Muscle of leg (tissue), 16 donors: Measurements from ENCODE around the gene COQ2. TPM values are rescaled to one million over a fixed set of nuclear protein-coding genes. Genes with fewer than 3 reads are reported as not detected.
A peak's percentile ranks its signal among the peaks of the same experiment; 100 is the strongest.
"Not testable (repeated sequence)": the region's sequence is repeated elsewhere in the genome, so short reads cannot be mapped to it uniquely, and the experiment has no call there.

Experiments used
- DNase-seq: peaks from one replicate; pipeline ENCODE4 v3.0.0; 2013
- H3K27ac ChIP-seq: one replicate; pipeline ENCODE4 v1.5.1; 2013; ENCODE audit warnings: mild to moderate bottlenecking, low read length, control low read depth
- H3K27me3 ChIP-seq: one replicate; pipeline ENCODE4 v1.6.1; 2013; ENCODE audit warnings: low read length; ENCODE audit not compliant: control insufficient read depth, insufficient read depth
- H3K36me3 ChIP-seq: one replicate; pipeline ENCODE4 v1.6.1; 2013; ENCODE audit warnings: low read length; ENCODE audit not compliant: control insufficient read depth, insufficient read depth
- H3K4me1 ChIP-seq: one replicate; pipeline ENCODE4 v1.6.1; 2013; ENCODE audit warnings: low read length; ENCODE audit not compliant: control insufficient read depth, insufficient read depth
- H3K4me3 ChIP-seq: one replicate; pipeline ENCODE4 v1.5.1; 2013; ENCODE audit warnings: low read length, control low read depth
- H3K9me3 ChIP-seq: replicated peaks from 2 replicates; pipeline ENCODE4 v1.6.1; 2013; ENCODE audit warnings: low read depth, low read length; ENCODE audit not compliant: control insufficient read depth
- WGBS: methylation state at CpG from one replicate; pipeline ENCODE4 v1.1.5; 2013; ENCODE audit warnings: missing lambda C conversion rate; ENCODE audit not compliant: insufficient coverage; 5-methylcytosine and 5-hydroxymethylcytosine counted together
- long read RNA-seq, 11 donors: transcript quantifications; one replicate each; lab custom pipeline, GENCODE V29; 2026
- polyA plus RNA-seq, 8 donors: library from polyadenylated mRNA; unstranded; fragments of 120-200 nt; gene quantifications; one replicate each; pipeline versions ENCODE4 v1.2.1 to v1.2.3, GENCODE V29; 2013; ENCODE audit warnings: inconsistent platforms in 1 of 8, low replicate concordance in 1 of 8; ENCODE audit not compliant: insufficient read length in 8 of 8, insufficient read depth in 1 of 8
- total RNA-seq: library from RNA; stranded (reverse); fragments of 120-200 nt; gene quantifications from one replicate; pipeline ENCODE4 v1.2.4, GENCODE V29; 2013

The COQ2 gene, protein sequence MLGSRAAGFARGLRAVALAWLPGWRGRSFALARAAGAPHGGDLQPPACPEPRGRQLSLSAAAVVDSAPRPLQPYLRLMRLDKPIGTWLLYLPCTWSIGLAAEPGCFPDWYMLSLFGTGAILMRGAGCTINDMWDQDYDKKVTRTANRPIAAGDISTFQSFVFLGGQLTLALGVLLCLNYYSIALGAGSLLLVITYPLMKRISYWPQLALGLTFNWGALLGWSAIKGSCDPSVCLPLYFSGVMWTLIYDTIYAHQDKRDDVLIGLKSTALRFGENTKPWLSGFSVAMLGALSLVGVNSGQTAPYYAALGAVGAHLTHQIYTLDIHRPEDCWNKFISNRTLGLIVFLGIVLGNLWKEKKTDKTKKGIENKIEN
- total RNA-seq (9.5 TPM), polyA plus RNA-seq (10 to 100 TPM in 2 of 8 donors, 1 to 10 TPM in 6; 7.7 to 12.2 (median 9.2) TPM)
- long read RNA-seq, donor 1, partial matches to known transcripts: 0 of 3 reads
- long read RNA-seq, donor 1, other reads (novel, unspliced or antisense): 0 of 3 reads
- long read RNA-seq, donor 2, partial matches to known transcripts: 0 of 2 reads
- long read RNA-seq, donor 2, other reads (novel, unspliced or antisense): 0 of 2 reads
- long read RNA-seq, donor 3, partial matches to known transcripts: 0 of 4 reads
- long read RNA-seq, donor 3, other reads (novel, unspliced or antisense): 0 of 4 reads
- long read RNA-seq, donor 4, transcript COQ2-206 (7 exons, 1,641 nt): major isoform, 5 of 5 reads
- long read RNA-seq, donor 4, partial matches to known transcripts: 0 of 5 reads
- long read RNA-seq, donor 4, other reads (novel, unspliced or antisense): 0 of 5 reads
- long read RNA-seq, donor 5, transcript COQ2-206 (7 exons, 1,641 nt): major isoform, 11 of 20 reads
- long read RNA-seq, donor 5, partial matches to known transcripts: 9 of 20 reads
- long read RNA-seq, donor 5, other reads (novel, unspliced or antisense): 0 of 20 reads
- long read RNA-seq, donor 6, transcript COQ2-206 (7 exons, 1,641 nt): major isoform, 8 of 8 reads
- long read RNA-seq, donor 6, partial matches to known transcripts: 0 of 8 reads
- long read RNA-seq, donor 6, other reads (novel, unspliced or antisense): 0 of 8 reads
- long read RNA-seq, donor 7, transcript COQ2-206 (7 exons, 1,641 nt): major isoform, 7 of 7 reads
- long read RNA-seq, donor 7, partial matches to known transcripts: 0 of 7 reads
- long read RNA-seq, donor 7, other reads (novel, unspliced or antisense): 0 of 7 reads
- long read RNA-seq, donor 8, partial matches to known transcripts: 0 of 4 reads
- long read RNA-seq, donor 8, other reads (novel, unspliced or antisense): 0 of 4 reads
- long read RNA-seq, donor 9, partial matches to known transcripts: 0 of 2 reads
- long read RNA-seq, donor 9, other reads (novel, unspliced or antisense): 0 of 2 reads
- long read RNA-seq, donor 10, partial matches to known transcripts: 0 of 4 reads
- long read RNA-seq, donor 10, other reads (novel, unspliced or antisense): 0 of 4 reads
- long read RNA-seq, donor 11, partial matches to known transcripts: 5 of 7 reads
- long read RNA-seq, donor 11, other reads (novel, unspliced or antisense): 0 of 7 reads

DNA sequence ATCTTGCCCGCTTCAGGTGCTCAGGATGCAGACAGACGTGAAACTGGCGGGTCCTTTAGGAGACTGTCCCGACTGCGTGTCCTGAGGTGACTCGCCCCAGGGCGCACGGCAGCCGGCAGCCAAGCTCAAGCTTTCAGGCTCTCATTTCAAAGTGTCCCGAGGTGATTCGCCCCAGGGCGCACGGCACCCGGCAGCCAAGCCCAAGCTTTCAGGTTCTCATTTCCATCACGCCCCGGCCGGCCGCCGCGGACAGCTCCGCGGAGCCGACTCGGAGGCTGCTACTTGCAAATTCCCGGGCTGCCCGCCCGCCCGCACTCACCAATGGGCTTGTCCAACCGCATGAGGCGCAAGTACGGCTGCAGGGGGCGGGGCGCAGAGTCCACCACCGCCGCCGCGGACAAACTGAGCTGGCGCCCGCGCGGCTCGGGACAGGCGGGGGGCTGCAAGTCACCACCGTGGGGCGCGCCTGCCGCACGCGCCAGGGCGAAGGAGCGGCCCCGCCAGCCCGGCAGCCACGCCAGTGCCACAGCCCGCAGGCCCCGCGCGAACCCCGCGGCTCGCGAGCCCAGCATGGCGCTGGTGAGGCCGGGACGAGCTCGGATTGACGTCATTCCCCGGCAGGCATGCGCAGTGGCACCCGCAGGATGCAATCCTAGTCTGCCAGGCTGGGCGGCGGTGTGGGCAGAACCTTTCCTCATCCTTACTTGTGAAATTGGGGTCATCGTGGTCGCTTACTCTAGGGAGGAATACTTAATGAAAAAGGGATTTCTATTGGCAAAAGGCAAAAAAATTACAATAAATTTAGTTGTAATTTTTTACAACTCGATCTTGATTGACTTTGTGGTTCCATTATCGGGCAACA lies at the start of gene COQ2:
Gene COQ2 (minus strand): TSS at position 606 of the 862 bp plus-strand sequence. CDS start 34 bp downstream, at position 572.
- peak; percentile 98 for DNase-seq
- Histone ChIP-seq H3K36me3 (no peaks in the 10 kb centered on the region), H3K9me3 (no peaks in the 10 kb centered on the region), H3K4me3 (peak within 1 kb of the TSS; percentile 69), H3K4me1 (peaks cover 5% of the 10 kb centered on the region), H3K27me3 (no peaks in the 10 kb centered on the region), H3K27ac (peak within 1 kb of the TSS; percentile 94)
- WGBS: under 1% methylated on average over 60 of the region's 76 CpGs

DNA sequence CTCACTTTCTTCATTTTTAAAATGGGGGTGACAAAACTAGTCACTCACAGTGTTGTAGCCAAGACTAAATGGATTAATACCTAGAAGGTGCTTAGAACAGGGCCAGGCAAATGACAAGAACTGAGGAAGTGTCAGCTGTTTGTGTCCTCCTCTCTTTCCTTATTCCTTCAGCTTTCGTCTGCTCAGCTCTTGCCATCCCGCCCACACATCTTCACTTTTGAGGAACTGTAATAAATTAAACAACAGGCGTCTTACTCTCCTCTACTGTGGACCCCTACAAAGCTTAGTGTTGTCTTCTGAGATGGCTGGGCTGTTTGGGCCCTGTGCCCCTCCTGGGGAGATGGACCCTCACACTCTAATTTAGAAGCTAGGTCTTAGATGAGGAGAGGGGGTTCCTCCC lies 47.4 kb upstream of the COQ2 start:
- no peaks in the 10 kb centered on the region for H3K36me3 ChIP-seq
- no peak overlapping the region for H3K4me3 ChIP-seq
- DNase-seq: no peak
- H3K4me1 ChIP-seq: peaks cover 11% of the 10 kb centered on the region
- no peaks in the 10 kb centered on the region for H3K9me3 ChIP-seq
- no peak overlapping the region for H3K27ac ChIP-seq
- H3K27me3 ChIP-seq: peaks cover 26% of the 10 kb centered on the region
- no CpG with 5 or more reads among the region's 3 CpGs for WGBS

DNA sequence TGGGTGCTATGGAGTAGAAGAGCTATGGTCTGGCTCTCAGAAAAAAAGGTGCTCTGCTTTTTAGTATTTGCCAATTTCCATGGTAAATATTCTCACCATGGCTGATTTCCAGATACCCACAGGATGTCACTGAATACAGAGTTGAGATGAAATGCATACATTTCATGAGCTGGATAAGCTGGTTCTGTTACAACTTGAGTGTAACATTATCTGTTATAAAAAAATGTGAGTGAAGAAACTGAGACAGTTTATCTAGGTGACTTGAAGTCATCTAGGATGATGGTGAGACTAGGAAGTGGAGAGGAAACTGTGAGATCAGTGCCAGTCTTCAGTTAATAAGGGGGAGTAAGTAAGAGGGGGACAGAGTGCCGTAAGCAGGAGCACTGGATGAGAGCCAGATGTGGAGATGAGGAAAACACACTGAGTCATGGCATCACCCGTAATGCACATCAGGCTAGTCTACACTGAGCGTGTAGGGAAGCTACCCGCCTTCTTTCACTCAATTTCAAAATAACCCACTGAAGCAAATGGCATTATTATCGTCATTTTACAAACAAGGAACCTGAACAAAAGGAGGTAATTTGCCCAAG lies 45.0 kb upstream of the COQ2 start:
- H3K4me1 ChIP-seq: peaks cover 5% of the 10 kb centered on the region
- no peaks in the 10 kb centered on the region for H3K36me3 ChIP-seq
- H3K27me3 ChIP-seq: peaks cover 14% of the 10 kb centered on the region
- no peak for DNase-seq
- H3K9me3 ChIP-seq: no peaks in the 10 kb centered on the region
- WGBS: 40% methylated on average over 1 of the region's 5 CpGs
- no peak overlapping the region for H3K27ac ChIP-seq
- H3K4me3 ChIP-seq: no peak overlapping the region

DNA sequence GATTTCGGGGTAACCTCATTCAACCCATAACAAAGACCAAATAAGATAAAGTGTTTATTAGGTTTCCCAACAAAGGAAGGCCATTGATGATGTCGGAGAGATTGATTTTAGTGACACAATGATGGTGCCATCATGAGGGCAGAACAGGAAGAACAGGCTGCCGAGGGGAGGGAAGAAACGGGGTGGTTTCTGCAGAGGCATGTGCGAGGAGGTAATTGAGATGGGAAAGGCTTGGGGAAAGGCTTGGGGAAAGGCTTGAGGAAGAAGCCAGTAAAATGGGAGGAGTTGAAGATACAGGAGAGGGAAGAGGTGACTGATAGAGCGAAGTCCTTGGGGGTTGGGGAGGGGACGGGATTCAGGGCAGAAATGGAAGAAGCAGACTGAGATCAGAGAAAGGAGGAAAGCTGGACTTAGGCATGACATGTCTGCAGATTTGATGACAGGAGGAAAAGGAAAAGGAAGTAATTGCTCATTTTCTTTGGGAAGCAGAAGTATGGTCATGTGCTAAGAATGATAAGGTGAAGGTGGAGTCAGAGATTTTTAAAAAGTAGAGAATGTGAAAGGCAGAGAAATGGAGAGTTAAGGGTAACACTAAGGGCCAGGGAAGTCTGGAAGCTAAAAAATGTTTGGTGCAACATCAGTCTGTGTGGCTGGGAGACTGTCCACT lies 44.1 kb upstream of the COQ2 start:
- Histone ChIP-seq H3K27me3 (peaks cover 4% of the 10 kb centered on the region), H3K4me3 (no peak overlapping the region), H3K27ac (no peak overlapping the region), H3K4me1 (no peaks in the 10 kb centered on the region), H3K9me3 (no peaks in the 10 kb centered on the region), H3K36me3 (no peaks in the 10 kb centered on the region)
- no peak for DNase-seq
- 28% methylated on average over 6 of the region's 7 CpGs for WGBS

DNA sequence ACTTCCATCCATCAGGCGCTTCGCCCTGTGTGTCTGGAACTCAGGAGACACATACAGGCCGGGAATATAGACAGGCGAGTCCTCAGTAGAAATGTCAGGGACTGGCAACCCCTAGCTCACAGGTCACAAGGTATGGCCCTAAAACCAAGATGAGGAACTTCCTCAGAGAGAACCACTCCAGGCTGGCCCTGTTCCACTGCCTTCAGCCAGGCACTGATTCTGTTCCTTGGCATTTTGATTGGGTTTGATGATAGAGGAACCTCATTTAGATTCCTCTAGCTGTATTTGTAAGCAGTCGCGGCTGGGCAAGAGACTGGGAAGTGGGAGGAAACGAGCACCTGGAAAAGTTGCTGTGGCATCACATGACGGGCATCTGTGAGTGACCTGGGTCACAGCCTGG lies 41.9 kb upstream of the COQ2 start:
- H3K27me3 ChIP-seq: no peaks in the 10 kb centered on the region
- WGBS: 90% methylated on average over 6 of the region's 8 CpGs
- no peaks in the 10 kb centered on the region for H3K36me3 ChIP-seq
- H3K27ac ChIP-seq: no peak overlapping the region
- H3K4me1 ChIP-seq: no peaks in the 10 kb centered on the region
- H3K9me3 ChIP-seq: no peaks in the 10 kb centered on the region
- no peak for DNase-seq
- no peak overlapping the region for H3K4me3 ChIP-seq

DNA sequence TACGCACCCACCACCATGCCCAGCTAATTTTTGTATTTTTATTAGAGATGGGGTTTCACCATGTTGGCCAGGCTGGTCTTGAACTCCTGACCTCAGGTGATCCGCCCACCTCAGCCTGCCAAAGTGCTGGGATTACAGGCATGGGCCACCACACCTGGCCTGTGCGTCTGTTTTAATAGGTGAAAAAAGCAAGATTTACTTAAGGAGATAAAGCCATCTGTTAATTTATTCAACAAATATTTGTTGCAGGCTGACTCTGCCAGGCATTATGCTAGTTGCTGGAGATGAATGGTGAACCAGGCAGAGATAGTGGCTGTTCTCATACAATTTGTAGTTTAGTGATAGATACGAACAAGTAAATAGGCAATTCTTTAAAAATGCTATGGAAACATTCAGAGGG lies 40.7 kb upstream of the COQ2 start:
- not testable (repeated sequence) for H3K36me3 ChIP-seq, DNase-seq, H3K4me1 ChIP-seq, H3K9me3 ChIP-seq, H3K4me3 ChIP-seq, H3K27ac ChIP-seq, H3K27me3 ChIP-seq
- no CpG with 5 or more reads among the region's 4 CpGs for WGBS

DNA sequence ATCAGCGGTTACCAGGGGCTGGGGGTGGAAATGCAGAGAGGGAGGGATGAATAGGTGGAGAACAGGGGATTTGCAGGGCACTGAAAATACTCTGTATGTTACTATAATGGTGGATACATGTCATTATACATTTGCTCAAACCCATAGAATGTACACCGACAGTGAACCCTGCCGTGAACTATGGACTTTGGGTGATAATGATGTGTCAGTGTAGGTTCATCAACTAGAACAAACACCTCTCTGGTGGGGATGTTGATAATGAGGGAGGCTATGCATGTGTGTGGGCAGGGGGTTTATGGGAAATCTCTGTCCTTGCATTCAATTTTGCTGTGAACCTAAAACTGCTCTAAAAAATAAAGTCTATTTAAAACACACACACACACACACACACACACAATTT lies 38.5 kb upstream of the COQ2 start:
- DNase-seq: no peak
- no peaks in the 10 kb centered on the region for H3K36me3 ChIP-seq
- no peaks in the 10 kb centered on the region for H3K4me1 ChIP-seq
- H3K4me3 ChIP-seq: no peak overlapping the region
- WGBS: 100% methylated on average over 1 of the region's 3 CpGs
- no peaks in the 10 kb centered on the region for H3K9me3 ChIP-seq
- no peak overlapping the region for H3K27ac ChIP-seq
- no peaks in the 10 kb centered on the region for H3K27me3 ChIP-seq

DNA sequence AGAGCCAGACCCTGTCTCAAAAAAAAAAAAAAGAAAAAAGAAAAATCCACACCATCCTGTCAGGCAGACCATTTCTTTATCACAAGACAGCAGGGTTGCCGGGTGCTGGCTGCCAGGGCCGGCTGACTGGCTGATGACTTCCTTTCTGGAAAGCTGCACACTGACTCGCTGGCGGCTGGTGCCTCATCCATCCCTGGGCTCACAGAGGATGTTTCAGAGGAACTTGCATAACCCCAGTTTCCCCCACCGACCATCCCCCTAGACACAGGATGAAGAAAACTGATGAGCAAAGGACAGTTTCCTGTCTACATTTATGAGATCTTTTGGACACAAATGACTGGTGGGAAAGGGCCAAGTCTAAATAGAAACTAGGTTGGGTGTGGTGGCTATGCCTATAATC lies 36.0 kb upstream of the COQ2 start:
- Histone ChIP-seq H3K9me3 (no peaks in the 10 kb centered on the region), H3K4me3 (no peak overlapping the region), H3K27me3 (no peaks in the 10 kb centered on the region), H3K27ac (no peak overlapping the region), H3K36me3 (no peaks in the 10 kb centered on the region), H3K4me1 (no peaks in the 10 kb centered on the region)
- peak; percentile 66 for DNase-seq
- 41% methylated on average over 2 of the region's 5 CpGs for WGBS
